Suppressor macrophage treated with lipopolysaccharide for 4 hours (primary cell): Measurements from ENCODE around the gene ZNF683.
"Not testable (repeated sequence)": the region's sequence is repeated elsewhere in the genome, so short reads cannot be mapped to it uniquely, and the experiment has no call there.

Experiments
- DNase-seq: peaks from one replicate; pipeline ENCODE4 v3.0.0-alpha.2; 2020

Gene ZNF683

DNA sequence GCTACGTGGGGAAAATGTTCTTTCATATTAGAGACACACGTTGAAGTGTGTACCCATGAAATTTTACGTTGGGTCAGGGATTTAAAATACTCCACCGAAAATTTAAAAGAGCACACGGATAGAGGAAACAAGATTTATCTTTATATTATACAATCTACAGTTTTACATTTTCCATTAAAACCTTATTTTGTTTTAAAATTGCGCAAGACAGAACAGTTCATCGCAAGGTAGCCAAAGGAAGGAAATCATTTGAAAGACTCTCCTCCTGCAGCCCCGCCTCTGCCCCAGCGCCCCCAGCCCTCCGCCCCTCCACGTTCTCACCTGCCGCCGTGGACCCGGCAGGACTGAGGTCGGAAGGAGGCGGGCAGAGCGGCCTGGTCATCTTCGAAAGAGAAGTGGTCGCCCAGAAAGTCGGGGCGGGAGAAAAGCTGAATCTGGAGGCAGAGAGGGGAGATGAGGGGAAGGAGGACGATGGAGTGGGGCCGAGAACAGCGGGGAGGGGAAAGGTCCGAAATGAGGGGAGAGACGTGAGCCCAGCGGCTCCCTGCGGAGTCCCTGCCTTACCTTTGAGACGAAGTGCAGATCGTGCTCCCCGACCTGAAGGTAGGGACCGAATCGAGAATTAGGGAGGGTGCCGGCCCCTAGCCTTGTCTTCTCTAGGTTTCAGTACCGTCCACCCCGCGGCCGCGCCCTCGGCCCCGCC lies 36.6 kb downstream of the ZNF683 start:
- peak; percentile 52 for DNase-seq

DNA sequence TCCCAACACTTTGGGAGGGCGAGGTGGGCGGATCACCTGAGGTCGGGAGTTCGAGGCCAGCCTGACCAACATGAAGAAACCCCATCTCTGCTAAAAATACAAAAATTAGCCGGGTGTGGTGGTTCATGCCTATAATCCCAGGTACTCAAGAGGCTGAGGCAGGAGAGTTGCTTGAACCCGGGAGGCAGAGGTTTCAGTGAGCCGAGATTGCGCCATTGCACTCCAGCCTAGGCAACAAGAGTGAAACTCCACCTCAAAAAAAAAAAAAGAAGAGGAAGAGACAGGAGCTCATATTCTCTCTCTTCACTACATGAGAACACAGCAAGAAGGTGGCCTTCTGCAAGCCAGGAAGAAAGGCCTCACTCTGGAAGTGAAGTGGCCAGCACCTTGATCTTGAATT lies 39.2 kb downstream of the ZNF683 start:
- not testable (repeated sequence) for DNase-seq

DNA sequence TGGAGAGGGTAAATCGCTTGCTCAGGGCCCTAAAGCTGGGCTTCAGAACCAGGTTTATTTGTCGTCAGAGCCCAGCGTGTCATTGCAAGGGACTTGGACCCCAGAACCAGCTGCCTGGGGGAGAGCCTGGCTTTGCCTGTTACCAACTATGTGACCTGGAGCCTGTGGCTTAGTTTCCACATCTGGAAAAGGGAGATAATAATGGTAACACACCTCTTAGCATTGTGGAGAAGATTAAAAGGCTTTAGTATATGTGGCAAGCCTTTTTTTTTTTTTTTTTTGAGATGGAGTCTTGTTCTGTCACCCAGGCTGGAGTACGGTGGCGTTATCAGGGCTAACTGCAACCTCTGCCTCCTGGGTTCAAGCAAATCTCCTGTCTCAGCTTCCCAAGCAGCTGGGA lies 42.3 kb downstream of the ZNF683 start:
- DNase-seq = no peak

DNA sequence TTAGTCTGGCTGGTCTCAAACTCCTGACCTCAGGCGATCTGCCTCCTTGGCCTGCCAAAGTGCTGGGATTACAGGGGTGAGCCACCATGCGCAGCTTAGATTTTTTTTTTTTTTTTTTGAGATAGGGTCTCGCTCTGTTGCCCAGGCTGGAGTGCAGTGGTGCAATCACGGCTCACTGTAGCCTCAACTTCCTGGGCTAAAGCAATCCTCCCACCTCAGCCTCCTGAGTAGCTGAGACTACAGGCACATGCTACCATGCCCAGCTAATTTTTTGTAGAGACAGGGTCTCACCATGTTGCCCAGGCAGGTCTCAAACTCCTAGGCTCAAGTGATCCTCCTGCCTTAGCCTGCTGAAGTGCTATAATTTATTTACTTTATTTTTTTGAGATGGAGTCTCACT lies 43.2 kb downstream of the ZNF683 start:
- DNase-seq = not testable (repeated sequence)

DNA sequence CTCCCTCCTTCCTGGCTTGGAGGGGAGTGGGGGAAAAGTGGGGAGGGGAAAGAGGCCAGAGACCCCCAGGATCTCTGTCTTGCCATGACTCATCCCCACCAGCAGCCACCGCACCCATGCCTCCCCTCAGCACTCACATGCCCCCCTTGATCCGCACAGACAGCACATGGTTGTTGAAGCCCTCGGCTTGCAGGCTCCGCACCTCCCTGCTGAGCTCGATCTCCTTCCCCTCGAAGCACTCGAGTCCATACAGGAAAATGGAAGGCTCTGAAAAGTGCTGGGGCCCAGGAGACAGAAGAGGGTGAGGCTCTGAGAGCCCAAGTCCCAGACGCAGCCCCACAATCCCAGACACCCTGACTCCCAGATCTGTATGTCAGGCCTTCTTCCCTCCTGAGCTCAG lies 44.0 kb downstream of the ZNF683 start:
- no peak for DNase-seq

DNA sequence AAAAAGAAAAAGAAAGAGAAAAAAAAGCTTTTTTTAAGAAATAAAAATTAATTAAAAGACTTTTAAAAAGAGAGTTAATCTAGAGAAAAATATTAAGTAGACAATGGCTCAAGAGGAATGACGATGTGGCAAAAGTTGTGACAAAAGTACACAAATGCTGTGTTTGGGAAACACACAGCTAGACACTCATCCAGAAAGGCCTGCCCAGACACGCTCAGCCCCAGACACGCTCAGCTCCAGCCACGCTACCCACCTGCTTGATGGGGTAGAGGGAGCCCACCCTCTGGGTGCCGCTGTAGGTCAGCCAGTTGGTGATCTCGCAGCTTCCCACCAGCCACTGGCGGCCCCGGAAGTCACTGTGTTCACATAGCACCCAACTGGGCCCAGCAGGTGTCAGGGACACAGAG lies 44.6 kb downstream of the ZNF683 start:
- DNase-seq = no peak

DNA sequence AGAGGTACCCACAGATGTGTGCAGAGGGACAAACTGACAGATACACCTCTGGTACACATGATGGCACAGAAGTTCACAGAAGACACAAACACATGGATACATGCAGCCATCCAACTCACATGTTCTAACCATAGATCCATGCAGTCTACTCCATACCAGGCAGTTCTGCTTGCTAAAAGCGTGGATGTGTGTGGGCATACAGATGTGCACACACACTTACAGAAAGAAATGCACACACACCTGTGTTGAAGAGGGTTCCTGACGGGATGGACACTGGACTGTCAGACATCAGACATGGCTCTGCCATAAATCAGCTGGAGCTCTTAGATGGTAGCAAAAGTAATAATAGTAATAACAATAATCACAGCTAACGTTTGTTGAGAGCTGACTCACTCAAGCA lies 48.0 kb downstream of the ZNF683 start:
- no peak for DNase-seq

DNA sequence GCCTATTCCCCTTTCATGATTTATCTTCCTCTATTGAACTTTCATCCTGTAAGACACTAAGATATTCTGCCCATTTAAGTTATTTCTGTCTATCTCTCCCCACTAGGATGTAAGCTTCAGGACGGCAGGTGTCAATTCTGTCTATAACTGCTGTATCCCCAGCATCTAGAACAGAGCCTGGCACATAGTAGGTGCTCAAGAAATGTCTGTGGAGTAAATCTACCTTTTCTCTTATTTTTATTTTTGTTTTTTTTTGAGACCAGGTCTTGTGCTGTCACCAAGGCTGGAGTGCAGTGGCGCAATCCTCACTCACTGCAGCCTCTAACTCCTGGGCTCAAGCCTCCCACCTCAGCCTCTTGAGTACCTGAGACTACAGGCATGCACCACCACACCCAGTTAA lies 49.2 kb downstream of the ZNF683 start:
- DNase-seq = no peak

DNA sequence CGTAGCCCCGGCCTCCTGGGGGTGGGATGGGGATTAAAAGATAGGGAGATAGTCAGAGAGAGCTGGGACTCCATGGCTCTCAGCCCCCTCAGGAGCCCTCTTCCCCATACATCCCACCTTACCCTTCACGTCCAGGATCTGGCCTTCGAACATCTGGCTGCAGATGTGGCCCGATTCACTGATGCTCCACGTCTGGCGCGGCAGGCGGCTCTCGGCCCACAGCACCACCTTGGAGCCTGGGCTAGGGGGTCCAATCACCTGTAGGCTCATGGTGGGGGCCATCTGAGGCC lies 50.6 kb downstream of the ZNF683 start:
- no peak for DNase-seq

DNA sequence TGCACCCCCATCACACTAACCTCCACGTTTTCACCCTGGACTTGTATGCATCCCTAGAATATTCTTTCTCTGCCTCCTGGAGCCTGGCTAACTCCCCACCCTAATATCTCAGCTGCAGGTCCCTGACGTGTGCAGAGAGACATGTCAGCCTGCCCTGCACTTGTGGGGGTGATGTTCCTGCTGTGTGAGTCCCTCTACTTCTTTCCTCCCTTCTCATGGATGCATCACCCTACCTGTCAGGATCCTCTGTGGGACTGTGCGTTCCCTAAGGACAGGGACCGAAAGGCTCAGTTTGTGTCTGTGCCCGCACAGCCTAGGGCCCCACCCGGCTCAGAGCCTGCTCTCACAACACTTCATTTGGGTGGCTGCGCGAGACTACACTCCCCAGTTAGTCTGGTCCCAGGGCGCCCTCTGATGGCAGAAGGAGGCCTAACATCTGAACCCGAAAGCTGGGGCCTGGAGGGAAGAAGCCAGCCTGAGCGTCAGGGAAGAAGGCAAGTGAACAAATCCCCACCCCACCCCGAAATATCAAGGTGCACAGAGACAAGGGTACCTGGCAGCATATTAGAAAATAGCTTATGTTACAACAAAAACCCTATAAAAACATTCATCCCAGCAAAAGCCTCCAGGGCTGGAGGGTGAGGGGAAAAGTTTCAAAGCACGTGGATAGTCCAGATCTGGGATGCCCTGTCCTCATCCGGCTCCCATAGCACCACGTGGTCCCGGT lies 51.1 kb downstream of the ZNF683 start:
- DNase-seq = peak; percentile 93

DNA sequence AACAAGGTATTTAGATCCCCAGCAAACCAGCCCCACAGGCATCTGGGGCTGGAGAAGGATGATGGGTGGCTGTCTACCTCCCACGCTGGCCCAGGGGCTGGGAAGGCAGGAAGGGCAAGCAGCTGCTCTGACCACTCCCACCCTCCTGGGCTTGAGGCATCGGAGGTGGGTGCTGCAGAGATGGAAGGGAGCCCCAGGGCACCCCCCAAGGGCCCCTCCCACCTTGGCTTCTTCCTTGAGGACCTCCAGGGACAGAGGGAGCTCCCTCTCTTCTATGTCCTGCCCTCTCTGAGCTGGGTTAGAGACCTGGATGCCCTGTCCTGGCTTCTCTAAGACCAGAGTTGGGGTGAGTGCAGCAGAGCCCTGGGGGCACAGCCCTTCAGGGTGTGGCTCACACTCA lies 51.7 kb downstream of the ZNF683 start:
- DNase-seq = no peak

DNA sequence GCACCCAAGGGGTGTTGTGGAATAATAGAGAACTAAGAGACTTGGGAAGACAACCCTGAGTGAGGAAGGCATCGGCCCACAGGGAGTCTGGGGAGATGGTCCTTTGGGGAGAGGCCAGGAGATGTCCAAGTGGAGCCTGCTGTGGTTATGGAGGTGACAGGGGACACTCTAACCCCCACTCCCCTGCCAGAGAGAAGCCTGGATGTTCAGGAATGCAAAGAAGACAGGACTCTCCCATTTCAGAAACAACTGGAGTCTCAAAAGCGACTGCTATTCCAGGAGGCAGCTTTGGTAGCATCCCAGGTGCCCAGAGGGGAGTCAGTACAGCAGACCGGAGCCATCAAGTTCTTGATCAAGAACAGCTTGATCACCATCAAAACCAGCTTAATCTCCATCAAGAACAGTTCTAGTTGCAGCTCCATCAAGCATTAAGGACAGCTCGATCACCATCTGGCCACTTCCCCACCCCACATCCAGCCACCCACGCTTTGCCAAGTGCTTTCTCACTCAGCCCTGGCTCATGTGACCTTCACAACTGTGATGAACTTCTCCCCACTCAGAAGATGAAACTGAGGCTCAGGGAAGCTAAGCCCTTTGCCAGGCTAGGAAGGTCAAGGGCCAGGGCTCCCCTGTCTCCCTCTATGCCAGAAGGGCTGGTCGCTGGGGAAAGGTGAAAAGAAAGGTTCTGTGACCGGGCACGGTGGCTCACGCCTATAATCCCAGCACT lies 54.0 kb downstream of the ZNF683 start:
- peak; percentile 93 for DNase-seq

DNA sequence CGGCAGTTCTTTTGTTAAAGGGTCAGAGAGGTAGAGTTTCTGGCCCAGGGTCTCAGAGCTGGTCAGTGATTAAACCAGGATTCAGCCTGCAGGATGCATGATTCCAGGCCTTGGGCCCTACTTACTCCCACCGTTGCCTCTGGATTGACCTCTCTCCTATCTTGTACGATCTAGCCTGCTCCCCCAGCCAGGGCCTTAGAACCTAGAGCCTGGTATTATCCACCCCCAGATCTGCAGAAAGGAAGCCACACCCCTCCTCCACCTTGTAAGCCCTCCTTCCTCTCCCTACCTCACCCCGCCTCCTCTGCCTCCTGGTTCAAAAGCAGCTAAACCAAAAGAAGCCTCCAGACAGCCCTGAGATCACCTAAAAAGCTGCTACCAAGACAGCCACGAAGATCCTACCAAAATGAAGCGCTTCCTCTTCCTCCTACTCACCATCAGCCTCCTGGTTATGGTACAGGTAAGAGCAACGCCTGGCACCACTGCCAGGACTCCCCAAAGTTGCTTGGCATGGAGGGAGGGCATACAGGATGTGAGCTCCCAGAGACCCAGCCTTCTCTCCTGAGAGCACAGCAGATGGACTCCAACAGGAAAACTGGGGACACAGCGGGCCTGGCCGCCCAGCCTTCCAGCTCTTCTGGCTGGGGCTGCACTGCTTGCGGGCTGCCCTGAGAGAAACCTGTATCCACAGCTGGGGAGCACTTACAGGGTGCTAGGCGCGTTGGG lies 54.8 kb downstream of the ZNF683 start, which contains the start of gene CD52:
TSS of gene CD52 (plus strand) at position 347 of the 726 bp plus-strand sequence. CDS start at position 407, 60 bp downstream.
- no peak for DNase-seq

DNA sequence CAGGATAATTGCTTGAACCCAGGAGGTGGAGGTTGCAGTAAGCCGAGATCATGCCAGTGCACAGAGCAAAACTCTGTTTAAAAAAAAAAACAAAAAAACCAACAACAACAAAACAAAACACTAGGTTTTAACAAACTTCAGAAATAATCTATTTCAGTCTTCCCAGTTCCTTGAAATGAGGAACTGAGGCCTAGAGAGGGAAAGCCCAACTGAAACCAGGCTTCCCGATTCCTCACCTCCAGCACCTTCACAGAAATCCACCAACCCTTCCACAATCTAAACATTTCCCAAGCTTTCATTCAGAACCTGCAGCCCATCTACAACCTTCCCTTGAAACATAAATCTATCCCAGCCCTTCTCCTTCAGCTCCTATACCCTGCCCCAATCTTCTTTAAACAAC lies 55.4 kb downstream of the ZNF683 start:
- DNase-seq = peak; percentile 50

DNA sequence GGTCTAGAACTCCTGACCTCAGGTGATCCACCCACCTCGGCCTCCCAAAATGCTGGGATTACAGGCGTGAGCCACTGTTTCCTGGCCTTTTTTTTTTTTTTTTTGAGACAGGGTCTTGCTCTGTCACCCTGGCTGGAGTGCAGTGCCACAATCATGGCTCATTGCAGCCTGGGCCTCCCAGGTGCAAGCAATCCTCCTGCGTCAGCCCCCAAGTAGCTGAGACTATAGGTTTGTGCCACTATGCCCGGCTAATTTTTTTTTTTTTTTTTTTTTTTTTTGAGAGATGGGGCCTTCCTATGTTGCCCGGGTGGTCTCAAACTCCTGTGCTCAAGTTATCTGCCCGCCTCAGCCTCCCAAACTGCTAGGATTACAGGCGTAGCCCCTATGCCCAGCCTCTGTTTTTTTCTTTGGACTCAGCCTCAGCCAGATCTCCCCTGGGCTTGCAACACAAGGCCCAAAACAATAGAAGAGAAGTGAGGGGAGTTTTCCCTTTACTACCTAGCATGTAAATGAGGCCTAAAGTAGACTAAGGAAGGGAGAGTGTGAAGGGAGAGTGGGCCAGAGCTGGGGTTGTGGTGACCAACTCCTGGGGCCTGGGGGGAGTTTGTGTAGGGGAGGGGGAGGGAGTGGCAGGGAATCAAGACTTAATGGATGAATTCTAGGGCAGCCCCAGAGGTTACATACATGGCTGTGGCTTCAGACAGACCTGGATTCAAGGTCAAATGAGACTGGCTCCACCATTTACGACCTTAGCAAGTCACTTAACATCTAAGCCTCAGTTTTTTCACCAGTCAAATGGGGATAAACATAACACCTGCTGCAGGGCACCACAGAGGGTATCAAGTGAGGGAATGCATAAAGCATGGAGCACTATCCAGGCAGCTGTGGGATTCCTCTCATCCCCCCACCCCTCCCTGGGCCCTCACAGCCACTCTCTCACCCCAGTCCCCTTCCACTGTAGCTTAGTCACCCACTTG lies 56.4 kb downstream of the ZNF683 start:
- no peak for DNase-seq

DNA sequence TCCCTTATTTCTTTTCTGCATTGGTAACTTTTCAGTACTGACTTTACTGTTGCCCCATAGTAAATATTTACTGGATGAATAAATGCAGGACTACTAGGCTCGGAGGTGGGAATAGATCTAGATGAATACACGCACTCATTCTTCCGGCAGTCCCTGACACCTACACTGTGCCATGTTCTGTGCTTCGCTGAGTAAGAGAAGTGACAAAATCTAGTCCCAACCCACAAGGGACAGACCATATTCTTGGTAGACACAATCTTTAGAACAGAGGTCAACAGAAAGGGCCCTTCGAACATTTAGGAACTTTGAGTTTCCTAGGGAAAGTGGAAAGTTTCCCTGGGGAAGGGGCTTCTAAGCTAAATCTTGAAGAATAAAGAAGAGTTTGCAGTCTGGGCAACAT lies 58.0 kb downstream of the ZNF683 start:
- no peak for DNase-seq
